ENCODE results near the gene PIK3CB.
A peak's percentile ranks its signal among the peaks of the same experiment; 100 is the strongest.
"Not testable (repeated sequence)": the region's sequence is repeated elsewhere in the genome, so short reads cannot be mapped to it uniquely, and the experiment has no call there.

Gene PIK3CB

GRCh38 chr3:138806376-138807080 lies 28.2 kb downstream of the PIK3CB start:
- no peak for DNase-seq (ENCODE audit: low read depth in 1 of 2, low spot score in 1 of 2)

- no peak for DNase-seq (ENCODE audit: low read depth in 1 of 2, low spot score in 1 of 2)
Measured at GRCh38 chr3:138803006-138803653, 31.6 kb downstream of the PIK3CB start.

GRCh38 chr3:138802223-138802622 lies 32.5 kb downstream of the PIK3CB start:
- DNase-seq (ENCODE audit: low read depth in 1 of 2, low spot score in 1 of 2) = not testable (repeated sequence)

- DNase-seq (ENCODE audit: low read depth in 1 of 2, low spot score in 1 of 2) = no peak
Measured at GRCh38 chr3:138801792-138802191, 32.9 kb downstream of the PIK3CB start.

- no peak for DNase-seq (ENCODE audit: low read depth in 1 of 2, low spot score in 1 of 2)
Measured at GRCh38 chr3:138800248-138800647, 34.5 kb downstream of the PIK3CB start.

- DNase-seq (ENCODE audit: low read depth in 1 of 2, low spot score in 1 of 2) = no peak
Measured at GRCh38 chr3:138799822-138800221, 34.9 kb downstream of the PIK3CB start.

- no peak for DNase-seq (ENCODE audit: low read depth in 1 of 2, low spot score in 1 of 2)
Measured at GRCh38 chr3:138797508-138798038, 37.2 kb downstream of the PIK3CB start.

- DNase-seq (ENCODE audit: low read depth in 1 of 2, low spot score in 1 of 2) = no peak
Measured at GRCh38 chr3:138796761-138797160, 38.0 kb downstream of the PIK3CB start.

GRCh38 chr3:138786788-138787271 lies 47.9 kb downstream of the PIK3CB start:
- no peak for DNase-seq (ENCODE audit: low read depth in 1 of 2, low spot score in 1 of 2)

GRCh38 chr3:138785951-138786350 lies 48.8 kb downstream of the PIK3CB start:
- DNase-seq (ENCODE audit: low read depth in 1 of 2, low spot score in 1 of 2) = no peak

- not testable (repeated sequence) for DNase-seq (ENCODE audit: low read depth in 1 of 2, low spot score in 1 of 2)
Measured at GRCh38 chr3:138785362-138785857, 49.3 kb downstream of the PIK3CB start.

GRCh38 chr3:138782755-138783154 lies 52.0 kb downstream of the PIK3CB start:
- DNase-seq (ENCODE audit: low read depth in 1 of 2, low spot score in 1 of 2) = no peak

GRCh38 chr3:138781012-138781470 lies 53.7 kb downstream of the PIK3CB start:
- DNase-seq (ENCODE audit: low read depth in 1 of 2, low spot score in 1 of 2) = peak; percentile 8 to 16

- DNase-seq (ENCODE audit: low read depth in 1 of 2, low spot score in 1 of 2) = no peak
Measured at GRCh38 chr3:138778643-138779042, 56.1 kb downstream of the PIK3CB start.

GRCh38 chr3:138776961-138777360 lies 57.8 kb downstream of the PIK3CB start:
- no peak for DNase-seq (ENCODE audit: low read depth in 1 of 2, low spot score in 1 of 2)

GRCh38 chr3:138775254-138775595 lies 59.5 kb downstream of the PIK3CB start:
- no peak for DNase-seq (ENCODE audit: low read depth in 1 of 2, low spot score in 1 of 2)

- no peak for DNase-seq (ENCODE audit: low read depth in 1 of 2, low spot score in 1 of 2)
Measured at GRCh38 chr3:138774529-138775253, 60.0 kb downstream of the PIK3CB start.

- DNase-seq (ENCODE audit: low read depth in 1 of 2, low spot score in 1 of 2) = no peak
Measured at GRCh38 chr3:138771585-138771984, 63.1 kb downstream of the PIK3CB start.

GRCh38 chr3:138769616-138770015 lies 65.1 kb downstream of the PIK3CB start:
- DNase-seq (ENCODE audit: low read depth in 1 of 2, low spot score in 1 of 2) = no peak

GRCh38 chr3:138768946-138769345 lies 65.8 kb downstream of the PIK3CB start:
- no peak for DNase-seq (ENCODE audit: low read depth in 1 of 2, low spot score in 1 of 2)

- no peak for DNase-seq (ENCODE audit: low read depth in 1 of 2, low spot score in 1 of 2)
Measured at GRCh38 chr3:138768125-138768524, 66.6 kb downstream of the PIK3CB start.
